Astrocyte of the cerebellum (primary cell): ENCODE results near the gene DLG2.

ENCODE experiments used
- DNase-seq: peaks from one replicate; pipeline ENCODE4 v3.0.0-alpha.2; 2011; ENCODE audit warnings: low read depth
- H3K4me3 ChIP-seq: 2 replicates; pipeline ENCODE4 v1.5.1; 2011; ENCODE audit warnings: mild to moderate bottlenecking, low read depth, low read length, moderate library complexity
- CTCF ChIP-seq: IDR thresholded peaks from 2 replicates; pipeline ENCODE4 v1.5.1; 2012; ENCODE audit warnings: low read length, low read depth, moderate library complexity, mild to moderate bottlenecking; ENCODE audit errors: missing control alignments
- in situ Hi-C: cut with HindIII; loops from 2 replicates; pipeline ENCODE4 v1.10.0; 2017; ENCODE audit warnings: low sequenced_read_pairs

The DLG2 gene

GRCh38 chr11:84594602-84595001 is 1032.5 kb downstream of the DLG2 start:
- in situ Hi-C loops = loop anchor here (5.0 kb wide), 1 partner anchor 53 kb away; no protein-coding TSS in a partner anchor
- no peak for TF ChIP-seq CTCF
- no peak for DNase-seq
- no peak overlapping the region for H3K4me3 ChIP-seq

GRCh38 chr11:84590106-84590505 is 1037.0 kb downstream of the DLG2 start:
- TF ChIP-seq CTCF = no peak
- DNase-seq = no peak
- in situ Hi-C loops = no loop called here

GRCh38 chr11:84588131-84588829 is 1038.9 kb downstream of the DLG2 start:
- no peak overlapping the region for H3K4me3 ChIP-seq
- DNase-seq = no peak
- in situ Hi-C loops = no loop called here
- TF ChIP-seq CTCF = no peak

More at GRCh38 chr11:84590106-84590505, 1037.0 kb downstream of the DLG2 start:
- no peak overlapping the region for H3K4me3 ChIP-seq

GRCh38 chr11:84583106-84583505 is 1044.0 kb downstream of the DLG2 start:
- no peak overlapping the region for H3K4me3 ChIP-seq
- in situ Hi-C loops = no loop called here
- no peak for DNase-seq
- TF ChIP-seq CTCF = no peak

- H3K4me3 ChIP-seq = no peak overlapping the region
- TF ChIP-seq CTCF = no peak
- in situ Hi-C loops = no loop called here
- DNase-seq = no peak
Observed at GRCh38 chr11:84581083-84581482, 1046.1 kb downstream of the DLG2 start.

GRCh38 chr11:84580428-84580827 is 1046.7 kb downstream of the DLG2 start:
- in situ Hi-C loops = no loop called here
- no peak for DNase-seq
- no peak for TF ChIP-seq CTCF
- H3K4me3 ChIP-seq = no peak overlapping the region
